ENCODE data around the gene COL8A1.

GRCh38 chr3:99637368-99638111 lies 854 bp upstream of the COL8A1 start:
- no peak for TF ChIP-seq CTCF (IDR thresholded peaks at IDR 0.05)
- TF ChIP-seq POLR2A (IDR thresholded peaks at IDR 0.05), result no peak

All from prostate gland (tissue), 2 donors.